Gastroesophageal sphincter (tissue), 4 donors: ENCODE results near the gene GJA9. TPM values are rescaled to one million over a fixed set of nuclear protein-coding genes. Genes with fewer than 3 reads are reported as not detected.
"Not testable (repeated sequence)": the region's sequence is repeated elsewhere in the genome, so short reads cannot be mapped to it uniquely, and the experiment has no call there.

ENCODE experiments used
- ATAC-seq: fragments of 150-250 bp; one replicate; pipeline ENCODE4 v1.9.1; 2016; ENCODE audit warnings: mild to moderate bottlenecking, moderate library complexity
- H3K27ac ChIP-seq, 4 donors: fragments of 200-600 bp; sonication (generic) in 3 of 4; 1 replicate in 3 of 4; 2 replicates in 1 of 4; pipeline ENCODE4 v1.5.1; 2016 to 2019
- H3K27me3 ChIP-seq: fragments of 200-600 bp; sonication (generic); one replicate; pipeline ENCODE4 v1.5.1; 2019
- H3K36me3 ChIP-seq, 2 donors: fragments of 200-600 bp; sonication (generic); one replicate each; pipeline ENCODE4 v1.5.1; 2019; ENCODE audit warnings: control low read depth in 1 of 2
- H3K4me1 ChIP-seq, 3 donors: fragments of 200-600 bp; sonication (generic); 1 replicate in 2 of 3; 2 replicates in 1 of 3; pipeline ENCODE4 v1.5.1; 2016 to 2019; ENCODE audit warnings: control low read depth in 2 of 3
- H3K4me3 ChIP-seq, 2 donors: fragments of 200-600 bp; sonication (generic); one replicate each; pipeline ENCODE4 v1.5.1; 2019; ENCODE audit warnings: mild to moderate bottlenecking in 1 of 2, moderate library complexity in 1 of 2
- H3K9me3 ChIP-seq, 3 donors: fragments of 200-600 bp; sonication (generic); one replicate each; pipeline ENCODE4 v1.5.1; 2017 to 2019; ENCODE audit warnings: control low read depth in 2 of 3
- EP300 ChIP-seq: sonication (generic); formaldehyde crosslinking; IDR thresholded peaks from one replicate; pipeline ENCODE4 v1.6.1; 2017; ENCODE audit warnings: antibody characterized with exemption, mild to moderate bottlenecking
- POLR2A ChIP-seq, 2 donors: fragments of 450-650 bp; IDR thresholded peaks; one replicate each; pipeline ENCODE4 v1.6.1; 2017; ENCODE audit warnings: antibody characterized with exemption in 2 of 2, mild to moderate bottlenecking in 2 of 2, moderate library complexity in 1 of 2
- POLR2AphosphoS5 ChIP-seq: sonication (generic); formaldehyde crosslinking; IDR thresholded peaks from one replicate; pipeline ENCODE4 v1.6.1; 2017; ENCODE audit warnings: antibody characterized with exemption
- WGBS, 2 donors: methylation state at CpG; one replicate each; pipeline ENCODE4 v1.1.5; 2018; ENCODE audit warnings: low coverage in 1 of 2; 5-methylcytosine and 5-hydroxymethylcytosine counted together
- total RNA-seq, 4 donors: library from RNA; depleted of rRNA; stranded (reverse); fragments of >200 nt; gene quantifications; one replicate each; pipeline ENCODE4 v1.1.0, GENCODE V29; 2016
- TF ChIP-seq, protein P1 (sequence below), 4 experiments: fragments of 200-600 bp in 2 of 4; fragments of 450-650 bp in 2 of 4; sonication (generic) in 1 of 4; IDR thresholded peaks; one replicate each; pipeline ENCODE4 v1.5.1; 2017 to 2019; ENCODE audit warnings: antibody characterized with exemption in 4 of 4, mild to moderate bottlenecking in 2 of 4, moderate library complexity in 2 of 4

The GJA9 gene
- total RNA-seq, 4 donors from 2014 or later = not detected

DNA sequence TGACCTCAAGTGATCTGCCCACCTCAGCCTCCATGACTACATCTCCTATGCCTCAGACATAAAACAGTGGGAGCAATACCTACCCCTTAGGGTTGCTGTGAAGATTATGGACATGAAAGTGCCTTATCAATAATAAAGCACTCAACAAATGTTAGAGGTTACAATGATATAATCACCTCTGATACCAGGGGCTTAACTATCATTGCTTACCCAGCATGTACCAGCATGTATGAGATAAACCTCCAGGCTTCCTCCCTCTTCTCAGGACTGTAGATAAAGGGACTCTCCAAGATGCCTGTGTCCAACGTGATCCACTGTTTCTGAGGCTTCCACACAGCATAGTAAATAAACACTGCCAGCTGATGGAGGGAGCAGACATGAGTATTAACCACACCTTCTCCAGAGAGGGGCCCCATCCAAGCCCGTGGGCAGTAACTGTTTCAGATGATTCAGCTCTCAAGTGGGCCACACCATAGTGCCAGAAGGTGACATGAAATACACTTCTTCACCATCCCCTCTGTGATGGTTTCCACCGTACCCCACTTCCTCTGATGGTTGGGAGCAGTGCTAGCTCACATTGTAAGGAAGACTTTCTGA lies 34.1 kb upstream of the GJA9 start:
- TF ChIP-seq POLR2A (IDR thresholded peaks at IDR 0.05) = no peak
- no peak for TF ChIP-seq EP300
- no peak for TF ChIP-seq POLR2AphosphoS5
- TF ChIP-seq, protein P1, sequence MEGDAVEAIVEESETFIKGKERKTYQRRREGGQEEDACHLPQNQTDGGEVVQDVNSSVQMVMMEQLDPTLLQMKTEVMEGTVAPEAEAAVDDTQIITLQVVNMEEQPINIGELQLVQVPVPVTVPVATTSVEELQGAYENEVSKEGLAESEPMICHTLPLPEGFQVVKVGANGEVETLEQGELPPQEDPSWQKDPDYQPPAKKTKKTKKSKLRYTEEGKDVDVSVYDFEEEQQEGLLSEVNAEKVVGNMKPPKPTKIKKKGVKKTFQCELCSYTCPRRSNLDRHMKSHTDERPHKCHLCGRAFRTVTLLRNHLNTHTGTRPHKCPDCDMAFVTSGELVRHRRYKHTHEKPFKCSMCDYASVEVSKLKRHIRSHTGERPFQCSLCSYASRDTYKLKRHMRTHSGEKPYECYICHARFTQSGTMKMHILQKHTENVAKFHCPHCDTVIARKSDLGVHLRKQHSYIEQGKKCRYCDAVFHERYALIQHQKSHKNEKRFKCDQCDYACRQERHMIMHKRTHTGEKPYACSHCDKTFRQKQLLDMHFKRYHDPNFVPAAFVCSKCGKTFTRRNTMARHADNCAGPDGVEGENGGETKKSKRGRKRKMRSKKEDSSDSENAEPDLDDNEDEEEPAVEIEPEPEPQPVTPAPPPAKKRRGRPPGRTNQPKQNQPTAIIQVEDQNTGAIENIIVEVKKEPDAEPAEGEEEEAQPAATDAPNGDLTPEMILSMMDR (IDR thresholded peaks at IDR 0.05) = no peak

DNA sequence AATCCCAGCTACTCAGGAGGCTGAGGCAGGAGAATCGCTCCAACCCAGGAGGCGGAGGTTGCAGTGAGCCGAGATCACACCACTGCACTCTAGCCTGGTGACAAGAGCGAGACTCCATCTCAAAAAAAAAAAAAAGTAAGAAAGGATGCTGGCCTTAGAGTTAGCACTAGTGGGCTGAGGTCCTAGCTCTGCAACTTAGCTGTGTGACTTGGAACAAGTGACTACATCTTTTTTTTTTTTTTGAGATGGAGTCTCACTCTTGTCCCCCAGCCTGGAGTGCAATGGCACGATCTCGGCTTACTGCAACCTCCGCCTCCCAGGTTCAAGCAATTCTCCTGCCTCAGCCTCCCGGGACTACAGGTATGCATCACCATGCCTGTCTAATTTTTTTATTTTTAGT lies 33.5 kb upstream of the GJA9 start:
- WGBS, 2 donors = 98 to 100% methylated on average over 3 to 5 of the region's 8 CpGs

More for the DNA sequence above, 34.1 kb upstream of the GJA9 start:
- Histone ChIP-seq H3K36me3 (peaks cover 0 to 6% of the 10 kb centered on the region in 2 donors), H3K4me3 (no peak overlapping the region), H3K27me3 (no peaks in the 10 kb centered on the region), H3K27ac (no peak overlapping the region), H3K4me1 (no peaks in the 10 kb centered on the region), H3K9me3 (no peaks in the 10 kb centered on the region)
- WGBS, 2 donors = 51 to 100% methylated on average over 1 to 2 of the region's 3 CpGs
- no peak for ATAC-seq

DNA sequence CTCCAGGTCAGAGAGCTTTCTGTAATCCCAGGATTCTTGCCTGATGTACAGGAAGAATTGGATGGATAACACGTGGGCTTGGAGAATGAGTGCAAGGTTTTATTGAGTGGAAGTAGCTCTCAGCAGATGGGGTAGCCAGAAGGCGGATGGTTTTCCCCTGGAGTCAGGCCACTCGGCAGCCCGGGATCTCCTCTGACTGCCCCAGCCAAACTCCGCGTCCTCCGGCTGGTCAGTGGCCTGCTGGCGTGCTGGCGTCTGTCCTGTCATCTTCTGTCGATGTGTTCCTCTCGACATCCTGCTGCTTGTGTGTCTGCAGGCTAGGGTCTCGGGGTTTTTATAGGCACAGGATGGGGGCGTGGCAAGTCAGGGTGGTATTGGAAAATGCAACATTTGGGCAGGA lies 27.4 kb upstream of the GJA9 start:
- Histone ChIP-seq H3K27ac (no peak overlapping the region), H3K4me1 (no peaks in the 10 kb centered on the region), H3K9me3 (peaks cover 0 to 24% (median 0%) of the 10 kb centered on the region in 3 donors), H3K36me3 (peaks cover 0 to 4% of the 10 kb centered on the region in 2 donors), H3K4me3 (no peak overlapping the region), H3K27me3 (no peaks in the 10 kb centered on the region)
- TF ChIP-seq, protein P1 (IDR thresholded peaks at IDR 0.05) = no peak
- TF ChIP-seq EP300 = no peak
- no peak for TF ChIP-seq POLR2AphosphoS5
- TF ChIP-seq POLR2A (IDR thresholded peaks at IDR 0.05) = no peak
- no peak for ATAC-seq
- WGBS, 2 donors = 62% methylated on average over 6 of the region's 13 CpGs; no CpG with 5 or more reads in 1 of the 2 donors

More for the DNA sequence above, 33.5 kb upstream of the GJA9 start:
- H3K27ac ChIP-seq, H3K4me3 ChIP-seq, H3K9me3 ChIP-seq, H3K36me3 ChIP-seq, ATAC-seq, H3K27me3 ChIP-seq, H3K4me1 ChIP-seq: not testable (repeated sequence)

DNA sequence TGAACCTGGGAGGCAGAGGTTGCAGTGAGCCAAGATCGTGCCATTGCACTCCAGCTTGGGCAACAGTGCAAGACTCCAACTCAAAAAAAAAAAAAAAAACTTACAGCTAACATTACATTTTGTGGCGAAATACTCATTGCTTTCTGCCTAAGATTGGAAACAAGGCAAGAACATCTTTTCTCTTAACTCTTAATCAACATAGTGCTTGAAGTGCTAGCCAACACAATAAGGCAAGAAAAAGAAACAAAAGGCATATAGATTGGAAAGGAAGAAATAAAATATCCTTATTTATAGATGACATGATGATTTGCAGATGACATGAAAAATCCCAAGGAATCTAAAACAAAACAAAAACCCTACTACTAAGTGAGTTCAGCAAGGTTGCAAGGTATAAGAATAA lies 24.6 kb upstream of the GJA9 start:
- Histone ChIP-seq H3K27ac (no peak overlapping the region), H3K4me1 (no peaks in the 10 kb centered on the region), H3K4me3 (no peak overlapping the region), H3K9me3 (peaks cover 0 to 24% (median 0%) of the 10 kb centered on the region in 3 donors), H3K27me3 (no peaks in the 10 kb centered on the region), H3K36me3 (no peaks in the 10 kb centered on the region)
- TF ChIP-seq EP300 = no peak
- TF ChIP-seq, protein P1 (IDR thresholded peaks at IDR 0.05) = no peak
- no peak for TF ChIP-seq POLR2A (IDR thresholded peaks at IDR 0.05)
- TF ChIP-seq POLR2AphosphoS5 = no peak
- 100% methylated on average over 2 of the region's 2 CpGs for WGBS, 2 donors
- no peak for ATAC-seq

DNA sequence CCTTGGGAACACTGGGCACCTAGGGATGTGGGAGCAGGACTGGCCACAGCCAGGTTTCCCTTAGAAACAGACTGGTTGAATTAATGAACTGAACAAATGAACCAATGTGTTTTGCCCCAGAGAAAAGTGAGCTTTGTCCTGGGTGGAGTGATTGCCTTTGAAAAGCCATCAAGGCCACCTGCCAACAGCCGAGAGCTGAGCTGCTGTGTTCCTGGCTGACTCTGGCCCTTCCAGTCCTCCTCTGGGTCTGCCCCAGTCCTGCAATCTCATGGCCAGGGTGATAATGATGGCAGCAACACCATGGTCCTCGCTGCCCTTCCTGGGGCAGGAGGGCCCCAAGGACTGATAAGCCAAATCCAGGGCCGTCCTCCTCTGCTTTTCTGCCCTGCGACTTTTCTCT lies 18.2 kb upstream of the GJA9 start:
- Histone ChIP-seq H3K27ac (no peak overlapping the region), H3K4me1 (no peaks in the 10 kb centered on the region), H3K27me3 (no peaks in the 10 kb centered on the region), H3K36me3 (no peaks in the 10 kb centered on the region), H3K9me3 (no peaks in the 10 kb centered on the region), H3K4me3 (no peak overlapping the region)
- no peak for TF ChIP-seq POLR2AphosphoS5
- TF ChIP-seq, protein P1 (IDR thresholded peaks at IDR 0.05) = no peak
- no peak for TF ChIP-seq POLR2A (IDR thresholded peaks at IDR 0.05)
- no peak for TF ChIP-seq EP300
- ATAC-seq = no peak
- WGBS, 2 donors = 80 to 100% methylated on average over 1 to 2 of the region's 4 CpGs
